Nephron (organoid): Measurements from ENCODE around the gene SBF2.

Source experiments
- H3K27ac Mint-ChIP-seq, 3 experiments: 2 replicates each; pipeline ENCODE4 v1.8.0; 2020; ENCODE audit warnings: mixed read lengths in 3 of 3, mild to moderate bottlenecking in 2 of 3, moderate library complexity in 1 of 3
- H3K27me3 Mint-ChIP-seq: 2 replicates; pipeline ENCODE4 v1.8.0; 2021; ENCODE audit warnings: low read depth, mild to moderate bottlenecking, moderate library complexity, mixed read lengths
- H3K36me3 Mint-ChIP-seq: 2 replicates; pipeline ENCODE4 v1.8.0; 2020; ENCODE audit warnings: low read depth, mixed read lengths
- H3K4me1 Mint-ChIP-seq: 2 replicates; pipeline ENCODE4 v1.8.0; 2020; ENCODE audit warnings: mixed read lengths
- H3K4me3 Mint-ChIP-seq, 3 experiments: 2 replicates each; pipeline ENCODE4 v1.8.0; 2020; ENCODE audit warnings: mild to moderate bottlenecking in 3 of 3, mixed read lengths in 3 of 3, moderate library complexity in 2 of 3
- H3K9me3 Mint-ChIP-seq: 2 replicates; pipeline ENCODE4 v1.8.0; 2020; ENCODE audit warnings: mixed read lengths
- TF ChIP-seq, protein P1 (sequence below), 3 experiments: fragments of 200-600 bp; sonication (generic); IDR thresholded peaks; one replicate each; pipeline ENCODE4 v1.5.0; 2021; ENCODE audit warnings: antibody characterized with exemption in 3 of 3; ENCODE audit not compliant: unreplicated experiment in 3 of 3

Gene SBF2

DNA sequence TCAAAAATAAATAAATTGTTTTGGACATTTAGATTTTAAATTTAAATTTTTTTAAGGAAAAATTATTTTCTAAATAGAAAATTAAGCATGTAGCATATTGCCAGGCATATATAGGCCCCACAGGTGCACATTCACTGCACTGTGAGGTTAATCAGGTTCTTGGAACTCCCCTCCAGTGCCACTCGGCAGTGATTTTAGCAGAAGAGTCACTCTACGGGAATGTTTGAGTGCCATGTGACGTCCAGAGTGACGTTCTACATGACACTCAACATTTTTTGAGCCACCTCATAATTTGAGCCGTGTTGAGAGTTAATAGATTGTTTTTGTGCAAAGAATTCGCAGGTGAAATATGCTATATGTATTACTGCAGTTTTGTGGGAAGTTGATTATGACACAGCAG is 552.8 kb downstream of the SBF2 start:
- Mint-ChIP-seq H3K27ac (no peak overlapping the region), H3K4me1 (peaks cover 17% of the 10 kb centered on the region), H3K36me3 (peaks cover 50% of the 10 kb centered on the region), H3K9me3 (peaks cover 6% of the 10 kb centered on the region), H3K27me3 (no peaks in the 10 kb centered on the region), H3K4me3 (no peak overlapping the region)
- TF ChIP-seq, protein P1, sequence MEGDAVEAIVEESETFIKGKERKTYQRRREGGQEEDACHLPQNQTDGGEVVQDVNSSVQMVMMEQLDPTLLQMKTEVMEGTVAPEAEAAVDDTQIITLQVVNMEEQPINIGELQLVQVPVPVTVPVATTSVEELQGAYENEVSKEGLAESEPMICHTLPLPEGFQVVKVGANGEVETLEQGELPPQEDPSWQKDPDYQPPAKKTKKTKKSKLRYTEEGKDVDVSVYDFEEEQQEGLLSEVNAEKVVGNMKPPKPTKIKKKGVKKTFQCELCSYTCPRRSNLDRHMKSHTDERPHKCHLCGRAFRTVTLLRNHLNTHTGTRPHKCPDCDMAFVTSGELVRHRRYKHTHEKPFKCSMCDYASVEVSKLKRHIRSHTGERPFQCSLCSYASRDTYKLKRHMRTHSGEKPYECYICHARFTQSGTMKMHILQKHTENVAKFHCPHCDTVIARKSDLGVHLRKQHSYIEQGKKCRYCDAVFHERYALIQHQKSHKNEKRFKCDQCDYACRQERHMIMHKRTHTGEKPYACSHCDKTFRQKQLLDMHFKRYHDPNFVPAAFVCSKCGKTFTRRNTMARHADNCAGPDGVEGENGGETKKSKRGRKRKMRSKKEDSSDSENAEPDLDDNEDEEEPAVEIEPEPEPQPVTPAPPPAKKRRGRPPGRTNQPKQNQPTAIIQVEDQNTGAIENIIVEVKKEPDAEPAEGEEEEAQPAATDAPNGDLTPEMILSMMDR (IDR thresholded peaks at IDR 0.05; ENCODE audit: unreplicated experiment in 3 of 3): no peak

DNA sequence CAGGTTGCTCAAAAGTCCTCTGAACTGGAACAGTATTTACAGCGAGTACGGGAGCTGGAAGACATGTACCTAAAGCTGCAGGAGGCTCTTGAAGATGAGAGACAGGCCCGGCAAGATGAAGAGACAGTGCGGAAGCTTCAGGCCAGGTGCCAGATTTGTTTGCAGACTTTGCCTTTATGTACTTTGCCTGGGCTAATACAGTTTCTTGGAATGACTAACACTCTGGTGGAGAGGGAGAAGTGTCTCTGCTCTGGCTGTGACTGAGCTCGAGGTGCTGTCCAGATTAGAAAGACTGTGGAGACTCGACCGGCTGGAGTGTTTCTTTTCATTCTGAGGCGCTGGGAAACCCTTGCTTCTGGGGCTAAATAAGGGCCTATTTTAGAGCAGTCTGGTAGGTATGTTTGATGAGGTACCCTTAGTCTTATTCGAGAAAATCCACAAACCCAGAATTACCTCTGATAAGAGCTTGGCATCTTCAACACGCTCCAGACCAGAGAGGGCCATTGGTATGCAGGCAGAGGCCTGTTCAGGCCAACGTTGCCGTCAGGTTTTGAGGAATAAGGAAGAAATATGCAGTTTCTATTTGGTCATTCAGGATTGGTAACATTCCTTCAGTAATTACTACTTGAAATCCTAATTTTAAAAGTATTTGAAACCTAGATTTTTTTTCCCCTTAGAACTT is 553.7 kb downstream of the SBF2 start:
- Mint-ChIP-seq H3K4me1 (peaks cover 16% of the 10 kb centered on the region), H3K4me3 (no peak overlapping the region), H3K27me3 (no peaks in the 10 kb centered on the region), H3K36me3 (peaks cover 59% of the 10 kb centered on the region), H3K27ac (no peak overlapping the region), H3K9me3 (peaks cover 15% of the 10 kb centered on the region)
- TF ChIP-seq, protein P1 (IDR thresholded peaks at IDR 0.05; ENCODE audit: unreplicated experiment in 3 of 3): no peak

DNA sequence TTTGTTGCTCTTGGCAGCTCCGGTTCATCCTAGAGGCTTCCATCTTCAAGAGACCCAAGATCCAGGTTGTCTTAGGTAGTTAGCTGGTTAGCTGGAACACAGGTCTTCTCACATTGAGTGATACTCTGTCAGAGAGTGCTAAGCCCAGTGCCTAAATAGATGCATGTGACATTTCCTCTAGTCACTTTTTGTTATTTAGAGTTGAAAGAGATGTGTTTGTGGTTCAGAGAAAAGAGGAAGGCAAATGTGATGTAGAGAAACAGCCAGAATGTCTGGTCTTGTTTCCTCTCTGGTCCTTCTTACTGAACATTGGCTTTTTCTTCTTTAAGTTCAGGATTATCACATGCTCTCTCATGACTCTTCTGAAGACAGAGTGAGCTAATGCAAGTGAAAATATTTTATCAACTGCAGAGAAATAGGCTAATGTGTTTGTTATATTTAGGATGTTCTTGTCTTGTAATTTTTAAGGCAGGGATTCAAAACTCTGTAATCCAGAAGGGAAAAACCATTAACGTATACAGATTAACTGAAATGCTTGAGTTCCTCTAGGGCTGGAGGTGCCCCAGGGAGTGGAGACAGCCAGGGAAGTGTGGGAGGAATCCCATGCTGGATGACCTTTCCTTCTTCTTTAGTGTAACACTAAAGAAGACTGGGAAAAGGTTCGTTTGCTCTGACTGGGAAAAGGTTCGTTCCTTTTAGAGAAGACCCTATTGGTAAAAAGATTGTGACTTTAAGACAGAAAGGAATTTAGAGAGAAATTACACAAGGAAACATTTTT is 554.7 kb downstream of the SBF2 start:
- Mint-ChIP-seq H3K9me3 (peaks cover 18% of the 10 kb centered on the region), H3K27me3 (no peaks in the 10 kb centered on the region), H3K36me3 (peaks cover 64% of the 10 kb centered on the region), H3K4me1 (peaks cover 12% of the 10 kb centered on the region), H3K4me3 (no peak overlapping the region), H3K27ac (peak overlapping the region in 1 of 3 experiments; percentile 28)
- TF ChIP-seq, protein P1 (IDR thresholded peaks at IDR 0.05; ENCODE audit: unreplicated experiment in 3 of 3): no peak

DNA sequence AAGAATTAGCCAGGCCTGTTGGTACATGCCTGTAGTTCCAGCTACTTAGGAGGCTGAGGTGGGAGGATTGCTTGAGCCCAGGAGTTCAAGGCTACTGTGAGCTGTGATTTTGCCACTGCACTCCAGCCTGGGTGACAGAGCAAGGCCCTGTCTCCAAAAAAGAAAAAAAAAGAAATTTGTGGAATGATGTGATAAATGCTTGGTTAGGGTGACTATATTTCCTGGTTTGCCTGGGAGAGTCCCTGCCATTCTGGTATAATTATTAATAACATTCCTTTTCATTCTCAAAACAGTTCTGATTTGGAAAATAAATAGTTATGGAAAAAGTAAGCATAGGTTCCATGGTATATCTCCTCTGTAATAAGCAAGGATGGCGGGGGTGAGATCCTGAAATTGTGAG is 555.3 kb downstream of the SBF2 start:
- no peak overlapping the region for H3K4me3 Mint-ChIP-seq
- H3K4me1 Mint-ChIP-seq: peaks cover 12% of the 10 kb centered on the region
- peaks cover 70% of the 10 kb centered on the region for H3K36me3 Mint-ChIP-seq
- TF ChIP-seq, protein P1 (IDR thresholded peaks at IDR 0.05; ENCODE audit: unreplicated experiment in 3 of 3): no peak
- H3K27me3 Mint-ChIP-seq: no peaks in the 10 kb centered on the region
- peaks cover 18% of the 10 kb centered on the region for H3K9me3 Mint-ChIP-seq
- no peak overlapping the region for H3K27ac Mint-ChIP-seq

DNA sequence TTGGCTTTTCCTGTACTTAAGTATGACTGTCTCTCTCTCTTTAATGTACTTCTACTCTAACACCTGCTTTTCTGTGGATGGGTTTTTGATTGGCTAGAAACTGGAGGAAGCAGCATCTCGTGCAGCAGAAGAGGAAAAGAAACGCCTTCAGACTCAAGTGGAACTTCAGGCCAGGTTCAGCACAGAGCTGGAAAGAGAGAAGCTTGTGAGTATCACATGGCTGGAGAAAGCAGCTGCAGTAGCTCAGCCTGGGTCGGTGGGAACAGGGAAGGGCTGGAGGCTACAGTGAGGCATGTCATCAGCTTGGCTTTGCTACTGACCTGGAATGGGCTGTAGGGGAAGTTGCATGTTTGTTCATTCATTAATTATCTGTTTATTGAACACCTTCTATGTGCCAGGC is 555.9 kb downstream of the SBF2 start:
- Mint-ChIP-seq H3K4me1 (peaks cover 12% of the 10 kb centered on the region), H3K4me3 (no peak overlapping the region), H3K36me3 (peaks cover 76% of the 10 kb centered on the region), H3K27me3 (no peaks in the 10 kb centered on the region), H3K9me3 (peaks cover 18% of the 10 kb centered on the region), H3K27ac (no peak overlapping the region)
- TF ChIP-seq, protein P1 (IDR thresholded peaks at IDR 0.05; ENCODE audit: unreplicated experiment in 3 of 3): no peak
